GM12801 (cell line): ENCODE results near the gene ACTL9.

Experiments
- CTCF ChIP-seq: IDR thresholded peaks from one replicate; pipeline ENCODE4 v1.5.1; 2011; ENCODE audit warnings: control low read depth; ENCODE audit not compliant: insufficient read length; ENCODE audit errors: extremely low read depth

The ACTL9 gene

DNA sequence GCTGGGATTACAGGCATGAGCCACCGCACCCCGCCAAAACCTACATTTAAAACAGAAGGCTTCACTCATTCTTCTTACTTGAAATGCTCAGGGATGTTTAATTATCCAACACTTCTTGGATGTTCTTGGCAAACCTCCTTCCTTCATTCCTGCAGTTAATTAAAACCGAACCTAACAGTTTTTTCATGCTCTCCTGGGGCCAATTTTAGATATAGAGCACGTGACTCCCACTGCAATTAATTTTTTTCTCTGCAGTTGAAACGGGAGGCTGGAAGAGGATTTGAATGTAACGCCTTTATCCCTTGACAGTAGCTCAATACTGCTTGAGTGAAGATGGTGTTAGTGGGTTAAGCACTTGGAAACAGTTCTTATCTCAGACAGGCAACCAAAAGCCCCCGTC, 4.6 kb upstream of the ACTL9 start:
- no peak for TF ChIP-seq CTCF

GRCh38 chr19:8702350-8702749, 3.8 kb upstream of the ACTL9 start:
- TF ChIP-seq CTCF, result no peak

GRCh38 chr19:8700956-8701355, 2.4 kb upstream of the ACTL9 start:
- TF ChIP-seq CTCF, result no peak

DNA sequence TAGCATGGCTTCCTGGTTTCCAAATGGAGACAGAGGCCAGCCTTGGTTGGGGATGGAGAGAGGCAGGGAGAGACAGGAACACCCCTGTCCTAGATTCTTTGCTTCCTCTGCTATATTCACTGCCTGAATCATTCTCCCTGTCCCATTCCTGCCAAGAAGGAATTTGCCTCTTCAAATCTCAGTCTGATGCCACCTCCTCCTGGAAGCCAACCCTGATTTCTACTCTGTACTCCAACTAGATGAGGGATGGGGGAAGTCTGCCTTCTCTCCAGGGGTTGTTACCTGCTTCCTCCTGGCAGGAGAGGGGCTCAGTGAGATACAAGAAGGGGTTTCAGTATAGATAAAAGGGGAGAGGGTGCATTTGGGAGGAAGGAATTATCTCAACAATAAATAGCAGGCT, 1.3 kb upstream of the ACTL9 start:
- no peak for TF ChIP-seq CTCF

- TF ChIP-seq CTCF, result no peak
Observed at GRCh38 chr19:8697671-8698432, 743 bp downstream of the ACTL9 start.

GRCh38 chr19:8696993-8697392, 1.6 kb downstream of the ACTL9 start:
- no peak for TF ChIP-seq CTCF

GRCh38 chr19:8695911-8696310, 2.7 kb downstream of the ACTL9 start:
- TF ChIP-seq CTCF, result no peak

DNA sequence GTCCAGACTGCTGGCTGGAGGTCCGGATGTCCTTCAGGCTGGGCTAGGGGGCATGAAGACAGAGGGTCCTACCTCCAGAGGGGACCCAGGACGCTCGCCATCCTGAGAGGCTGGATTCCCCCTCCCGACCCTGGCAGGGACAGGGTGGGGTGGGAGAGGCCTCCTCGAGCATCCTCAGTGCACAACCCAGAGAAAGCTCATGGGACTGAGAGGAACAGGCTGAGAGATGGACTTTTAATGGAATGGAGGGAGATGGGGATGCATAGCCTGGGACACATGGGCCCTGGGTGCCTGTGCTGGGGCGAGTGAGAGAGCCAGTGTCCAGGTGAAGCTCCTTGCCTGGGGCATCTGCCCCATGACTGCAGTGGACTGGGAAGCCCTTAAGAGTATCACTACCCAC, 3.1 kb downstream of the ACTL9 start:
- TF ChIP-seq CTCF, result no peak
